ENCODE results near the gene SUGCT.
A peak's percentile ranks its signal among the peaks of the same experiment; 100 is the strongest.

Gene SUGCT

GRCh38 chr7:40471891-40472290, 337.1 kb downstream of the SUGCT start:
- no peak for DNase-seq (ENCODE audit: low spot score)

- no peak for DNase-seq (ENCODE audit: low spot score)
Measured at GRCh38 chr7:40474790-40475680, 340.2 kb downstream of the SUGCT start.

- DNase-seq (ENCODE audit: low spot score) = no peak
Measured at GRCh38 chr7:40475681-40475982, 340.8 kb downstream of the SUGCT start.

GRCh38 chr7:40477094-40477493, 342.3 kb downstream of the SUGCT start:
- DNase-seq (ENCODE audit: low spot score) = no peak

- no peak for DNase-seq (ENCODE audit: low spot score)
Measured at GRCh38 chr7:40482845-40483244, 348.0 kb downstream of the SUGCT start.

- no peak for DNase-seq (ENCODE audit: low spot score)
Measured at GRCh38 chr7:40483630-40484029, 348.8 kb downstream of the SUGCT start.

GRCh38 chr7:40489844-40490602, 355.2 kb downstream of the SUGCT start:
- no peak for DNase-seq (ENCODE audit: low spot score)

GRCh38 chr7:40490603-40490924, 355.8 kb downstream of the SUGCT start:
- no peak for DNase-seq (ENCODE audit: low spot score)

GRCh38 chr7:40492946-40493345, 358.1 kb downstream of the SUGCT start:
- no peak for DNase-seq (ENCODE audit: low spot score)

- no peak for DNase-seq (ENCODE audit: low spot score)
Measured at GRCh38 chr7:40493609-40494051, 358.8 kb downstream of the SUGCT start.

- no peak for DNase-seq (ENCODE audit: low spot score)
Measured at GRCh38 chr7:40498924-40499510, 364.2 kb downstream of the SUGCT start.

- no peak for DNase-seq (ENCODE audit: low spot score)
Measured at GRCh38 chr7:40499718-40500117, 364.9 kb downstream of the SUGCT start.

GRCh38 chr7:40500219-40500618, 365.4 kb downstream of the SUGCT start:
- no peak for DNase-seq (ENCODE audit: low spot score)

- no peak for DNase-seq (ENCODE audit: low spot score)
Measured at GRCh38 chr7:40502359-40502758, 367.6 kb downstream of the SUGCT start.

GRCh38 chr7:40506158-40506557, 371.4 kb downstream of the SUGCT start:
- peak; percentile 35 for DNase-seq (ENCODE audit: low spot score)

- no peak for DNase-seq (ENCODE audit: low spot score)
Measured at GRCh38 chr7:40507166-40507565, 372.4 kb downstream of the SUGCT start.

GRCh38 chr7:40509287-40509996, 374.6 kb downstream of the SUGCT start:
- DNase-seq (ENCODE audit: low spot score) = no peak

- DNase-seq (ENCODE audit: low spot score) = no peak
Measured at GRCh38 chr7:40516376-40516775, 381.6 kb downstream of the SUGCT start.

- no peak for DNase-seq (ENCODE audit: low spot score)
Measured at GRCh38 chr7:40519009-40519408, 384.2 kb downstream of the SUGCT start.

GRCh38 chr7:40520986-40521738, 386.4 kb downstream of the SUGCT start:
- DNase-seq (ENCODE audit: low spot score) = no peak

- DNase-seq (ENCODE audit: low spot score) = no peak
Measured at GRCh38 chr7:40525764-40526163, 391.0 kb downstream of the SUGCT start.

All from SW480 (cell line).